ENCODE results near the gene CACNG6. TPM values are rescaled to one million over a fixed set of nuclear protein-coding genes. Genes with fewer than 3 reads are reported as not detected.

The CACNG6 gene
- polyA plus RNA-seq, 12 donors = 11.9 to 53.5 (median 26.8) TPM; not detected in 1

- no peak for DNase-seq
Observed at GRCh38 chr19:54040003-54040402, 48.6 kb downstream of the CACNG6 start.

GRCh38 chr19:54041969-54042606 is 50.7 kb downstream of the CACNG6 start:
- no peak for DNase-seq

GRCh38 chr19:54042989-54043388 is 51.6 kb downstream of the CACNG6 start:
- DNase-seq = no peak

- no peak for DNase-seq
Observed at GRCh38 chr19:54045771-54046170, 54.3 kb downstream of the CACNG6 start.

- no peak for DNase-seq
Observed at GRCh38 chr19:54047616-54048015, 56.2 kb downstream of the CACNG6 start.

Other genes starting within 250 kb of the CACNG6 start
- under 1 TPM in 10 of 12 donors, not detected in 2; 0.20 to 0.62 (median 0.32) TPM for gene NLRP12, start 167.3 kb upstream of the CACNG6 start, polyA plus RNA-seq (ENCODE audit: insufficient read length in 12 of 12)
- gene MYADM, start 123.8 kb upstream of the CACNG6 start, polyA plus RNA-seq (ENCODE audit: insufficient read length in 12 of 12) = 1,000 to 10,000 TPM in 1 of 12 donors, 100 to 1,000 TPM in 11; 129 to 1,426 (median 184) TPM
- 1 to 10 TPM in 2 of 12 donors, under 1 TPM in 6, not detected in 4; 0.09 to 4.5 (median 0.21) TPM for gene PRKCG, start 109.4 kb upstream of the CACNG6 start, polyA plus RNA-seq (ENCODE audit: insufficient read length in 12 of 12)
- gene CACNG7, start 82.4 kb upstream of the CACNG6 start, polyA plus RNA-seq (ENCODE audit: insufficient read length in 12 of 12) = under 1 TPM in 10 of 12 donors, not detected in 2; 0.14 to 0.34 (median 0.29) TPM
- 1 to 10 TPM in 3 of 12 donors, under 1 TPM in 7, not detected in 2; 0.29 to 1.4 (median 0.72) TPM for gene CACNG8, start 28.7 kb upstream of the CACNG6 start, polyA plus RNA-seq (ENCODE audit: insufficient read length in 12 of 12)
- gene VSTM1, start 72.3 kb downstream of the CACNG6 start, polyA plus RNA-seq (ENCODE audit: insufficient read length in 12 of 12) = under 1 TPM in 3 of 12 donors, not detected in 9; 0.34 to 0.77 (median 0.37) TPM
- gene TARM1, start 89.7 kb downstream of the CACNG6 start, polyA plus RNA-seq (ENCODE audit: insufficient read length in 12 of 12) = under 1 TPM in 2 of 12 donors, not detected in 10; 0.19 to 0.23 TPM
- gene OSCAR, start 109.2 kb downstream of the CACNG6 start, polyA plus RNA-seq (ENCODE audit: insufficient read length in 12 of 12) = 1 to 10 TPM in 1 of 12 donors, under 1 TPM in 8, not detected in 3; 0.09 to 1.5 (median 0.32) TPM
- 100 to 1,000 TPM in 4 of 12 donors, 10 to 100 TPM in 7, not detected in 1; 80.2 to 127 (median 95.8) TPM for gene NDUFA3, start 111.2 kb downstream of the CACNG6 start, polyA plus RNA-seq (ENCODE audit: insufficient read length in 12 of 12)
- 10 to 100 TPM in 11 of 12 donors, not detected in 1; 10.6 to 16.6 (median 12.5) TPM for gene TFPT, start 124.0 kb downstream of the CACNG6 start, polyA plus RNA-seq (ENCODE audit: insufficient read length in 12 of 12)
- gene PRPF31, start 124.1 kb downstream of the CACNG6 start, polyA plus RNA-seq (ENCODE audit: insufficient read length in 12 of 12) = 10 to 100 TPM in 11 of 12 donors, not detected in 1; 40.3 to 64.0 (median 43.6) TPM
- 100 to 1,000 TPM in 1 of 12 donors, 10 to 100 TPM in 11; 29.8 to 595 (median 38.1) TPM for gene CNOT3, start 146.1 kb downstream of the CACNG6 start, polyA plus RNA-seq (ENCODE audit: insufficient read length in 12 of 12)
- 10 to 100 TPM in 2 of 12 donors, 1 to 10 TPM in 9, not detected in 1; 6.1 to 11.9 (median 7.3) TPM for gene LENG1, start 168.1 kb downstream of the CACNG6 start, polyA plus RNA-seq (ENCODE audit: insufficient read length in 12 of 12)
- gene TMC4, start 181.5 kb downstream of the CACNG6 start, polyA plus RNA-seq (ENCODE audit: insufficient read length in 12 of 12) = 10 to 100 TPM in 1 of 12 donors, 1 to 10 TPM in 10, not detected in 1; 1.6 to 35.1 (median 3.5) TPM
- gene MBOAT7, start 197.9 kb downstream of the CACNG6 start, polyA plus RNA-seq (ENCODE audit: insufficient read length in 12 of 12) = 10 to 100 TPM in 11 of 12 donors, not detected in 1; 17.0 to 85.5 (median 27.2) TPM
- 10 to 100 TPM in 11 of 12 donors, not detected in 1; 21.8 to 51.7 (median 29.9) TPM for gene TSEN34, start 199.7 kb downstream of the CACNG6 start, polyA plus RNA-seq (ENCODE audit: insufficient read length in 12 of 12)
- 1,000 to 10,000 TPM; 1,267 to 2,301 (median 1,915) TPM for gene RPS9, start 209.2 kb downstream of the CACNG6 start, polyA plus RNA-seq (ENCODE audit: insufficient read length in 12 of 12)
- gene LILRB3, start 231.4 kb downstream of the CACNG6 start, polyA plus RNA-seq (ENCODE audit: insufficient read length in 12 of 12) = 1 to 10 TPM in 10 of 12 donors, not detected in 2; 1.2 to 4.1 (median 2.4) TPM

Measured in muscle of arm (tissue), 12 donors.